Neural progenitor cell (in vitro differentiated cells): ENCODE data around the gene FOSB. TPM values are rescaled to one million over a fixed set of nuclear protein-coding genes. Genes with fewer than 3 reads are reported as not detected.

ENCODE experiments used
- DNase-seq: peaks from one replicate; pipeline ENCODE4 v3.0.0-alpha.2; 2016; ENCODE audit warnings: low spot score
- H2AFZ ChIP-seq: fragments of 200-600 bp; sonication (generic); replicated peaks from 2 replicates; pipeline ENCODE4 v1.6.1; 2016; ENCODE audit warnings: antibody characterized with exemption
- H3F3A ChIP-seq: fragments of 200-600 bp; sonication (generic); 2 replicates; pipeline ENCODE4 v1.6.1; 2016; ENCODE audit warnings: antibody characterized with exemption, low read depth
- H3K27ac ChIP-seq: fragments of 200-600 bp; sonication (generic); 2 replicates; pipeline ENCODE4 v1.5.1; 2016; ENCODE audit warnings: mild to moderate bottlenecking
- H3K27me3 ChIP-seq: fragments of 200-600 bp; sonication (generic); 2 replicates; pipeline ENCODE4 v1.6.1; 2016; ENCODE audit warnings: mild to moderate bottlenecking, moderate library complexity
- H3K36me3 ChIP-seq: fragments of 200-600 bp; sonication (generic); 2 replicates; pipeline ENCODE4 v1.5.1; 2016
- H3K4me1 ChIP-seq: fragments of 200-600 bp; sonication (generic); 2 replicates; pipeline ENCODE4 v1.6.1; 2016; ENCODE audit warnings: mixed run types
- H3K4me2 ChIP-seq: fragments of 200-600 bp; sonication (generic); 2 replicates; pipeline ENCODE4 v1.6.1; 2016
- H3K4me3 ChIP-seq: fragments of 200-600 bp; sonication (generic); 2 replicates; pipeline ENCODE4 v1.5.1; 2016
- H3K79me2 ChIP-seq: fragments of 200-600 bp; sonication (generic); 2 replicates; pipeline ENCODE4 v1.6.1; 2016; ENCODE audit warnings: low read depth
- H3K9ac ChIP-seq: fragments of 200-600 bp; sonication (generic); 2 replicates; pipeline ENCODE4 v1.6.1; 2016
- H3K9me3 ChIP-seq: fragments of 200-600 bp; sonication (generic); 2 replicates; pipeline ENCODE4 v1.5.1; 2016; ENCODE audit warnings: low read depth
- H4K20me1 ChIP-seq: fragments of 200-600 bp; sonication (generic); 2 replicates; pipeline ENCODE4 v1.6.1; 2016; ENCODE audit warnings: low read depth
- H3K27ac Mint-ChIP-seq: 3 replicates; pipeline ENCODE4 v1.8.0; 2021; ENCODE audit warnings: mixed read lengths
- H3K27me3 Mint-ChIP-seq: 2 replicates; pipeline ENCODE4 v1.8.0; 2022; ENCODE audit warnings: low read depth, mild to moderate bottlenecking, inconsistent platforms, moderate library complexity, mixed read lengths; ENCODE audit not compliant: insufficient read depth
- H3K36me3 Mint-ChIP-seq: 3 replicates; pipeline ENCODE4 v1.8.0; 2021; ENCODE audit warnings: mixed read lengths
- H3K4me1 Mint-ChIP-seq: 3 replicates; pipeline ENCODE4 v1.8.0; 2021; ENCODE audit warnings: mixed read lengths
- H3K4me3 Mint-ChIP-seq: 3 replicates; pipeline ENCODE4 v1.8.0; 2021; ENCODE audit warnings: mild to moderate bottlenecking, moderate library complexity, mixed read lengths
- H3K9me3 Mint-ChIP-seq: 3 replicates; pipeline ENCODE4 v1.8.0; 2020; ENCODE audit warnings: mixed read lengths
- EZH2 ChIP-seq: fragments of 200-600 bp; sonication (generic); IDR thresholded peaks from 2 replicates; pipeline ENCODE4 v1.6.1; 2017; ENCODE audit warnings: antibody characterized with exemption, mild to moderate bottlenecking, moderate library complexity
- EZH2phosphoT487 ChIP-seq: fragments of 200-600 bp; sonication (generic); IDR thresholded peaks from 2 replicates; pipeline ENCODE4 v1.6.1; 2017; ENCODE audit warnings: antibody characterized with exemption
- total RNA-seq: library from RNA; depleted of rRNA; stranded (reverse); fragments of >200 nt; gene quantifications from 2 replicates; pipeline ENCODE4 v1.2.3, GENCODE V29; 2015; ENCODE audit warnings: low replicate concordance
- TF ChIP-seq, protein P1 (sequence below): fragments of 200-600 bp; sonication (generic); IDR thresholded peaks from 2 replicates; pipeline ENCODE4 v1.5.1; 2017; ENCODE audit warnings: antibody characterized with exemption, mild to moderate bottlenecking

Gene FOSB
- total RNA-seq, 1 donor from 2014 or later = 2.3 TPM

DNA sequence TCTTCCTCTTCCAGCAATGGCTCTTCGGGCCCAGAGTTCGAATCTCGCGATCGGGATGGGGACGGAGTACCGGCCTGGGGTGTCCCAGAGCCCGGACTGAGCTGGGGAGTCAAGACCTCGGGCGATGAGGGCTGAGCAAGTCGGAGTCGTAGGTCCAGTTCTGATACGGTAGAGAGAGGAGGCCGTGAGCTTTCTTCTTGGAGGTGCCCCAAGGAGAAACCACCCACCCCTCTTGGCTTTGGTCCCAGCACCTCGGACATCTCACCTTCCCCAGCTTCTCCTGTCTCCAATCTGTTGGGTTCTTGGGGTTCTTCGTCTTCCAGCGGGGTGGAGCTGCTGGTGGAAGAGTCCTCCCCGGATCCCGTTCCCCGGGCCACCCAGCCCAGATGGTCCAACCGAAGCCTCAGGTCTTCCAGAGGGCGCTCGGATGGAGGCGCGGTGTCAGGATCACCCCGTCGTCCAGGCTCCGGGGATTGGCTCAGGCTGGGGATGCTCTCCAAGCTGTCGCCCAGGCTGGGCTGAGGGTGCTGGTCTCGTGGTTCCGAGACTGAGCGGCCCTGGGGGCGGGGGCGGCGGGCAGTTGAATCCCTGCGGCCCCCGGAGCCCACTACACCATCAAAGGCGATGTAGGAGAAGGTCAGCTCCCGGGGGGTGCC is 26.6 kb downstream of the FOSB start:
- peak overlapping the region; percentile 75 for H3K4me3 Mint-ChIP-seq
- TF ChIP-seq EZH2phosphoT487 (no peak), EZH2 (no peak)
- TF ChIP-seq, protein P1, sequence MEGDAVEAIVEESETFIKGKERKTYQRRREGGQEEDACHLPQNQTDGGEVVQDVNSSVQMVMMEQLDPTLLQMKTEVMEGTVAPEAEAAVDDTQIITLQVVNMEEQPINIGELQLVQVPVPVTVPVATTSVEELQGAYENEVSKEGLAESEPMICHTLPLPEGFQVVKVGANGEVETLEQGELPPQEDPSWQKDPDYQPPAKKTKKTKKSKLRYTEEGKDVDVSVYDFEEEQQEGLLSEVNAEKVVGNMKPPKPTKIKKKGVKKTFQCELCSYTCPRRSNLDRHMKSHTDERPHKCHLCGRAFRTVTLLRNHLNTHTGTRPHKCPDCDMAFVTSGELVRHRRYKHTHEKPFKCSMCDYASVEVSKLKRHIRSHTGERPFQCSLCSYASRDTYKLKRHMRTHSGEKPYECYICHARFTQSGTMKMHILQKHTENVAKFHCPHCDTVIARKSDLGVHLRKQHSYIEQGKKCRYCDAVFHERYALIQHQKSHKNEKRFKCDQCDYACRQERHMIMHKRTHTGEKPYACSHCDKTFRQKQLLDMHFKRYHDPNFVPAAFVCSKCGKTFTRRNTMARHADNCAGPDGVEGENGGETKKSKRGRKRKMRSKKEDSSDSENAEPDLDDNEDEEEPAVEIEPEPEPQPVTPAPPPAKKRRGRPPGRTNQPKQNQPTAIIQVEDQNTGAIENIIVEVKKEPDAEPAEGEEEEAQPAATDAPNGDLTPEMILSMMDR = no peak
- no peak overlapping the region for H3K4me3 ChIP-seq

DNA sequence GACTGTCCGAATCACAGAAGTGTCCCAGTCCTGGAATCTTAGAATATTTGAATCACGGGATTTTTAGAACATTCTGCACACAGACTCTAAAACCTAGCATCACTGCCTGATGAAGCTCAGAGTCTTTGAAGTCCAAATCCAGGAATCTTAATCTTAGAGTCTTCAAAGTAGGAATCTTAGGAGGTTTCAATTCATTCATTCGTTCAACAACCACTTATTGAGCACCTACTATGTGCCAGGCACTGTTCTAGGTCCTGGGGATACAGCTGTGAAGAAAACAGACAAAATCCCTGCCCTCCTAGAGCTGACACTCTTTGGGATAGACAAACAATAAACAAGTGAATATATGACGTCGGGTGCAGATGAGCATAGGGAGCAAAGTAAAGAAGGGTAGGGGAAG is 27.4 kb downstream of the FOSB start:
- H3K79me2 ChIP-seq = no peaks in the 10 kb centered on the region

More for the DNA sequence above, 26.6 kb downstream of the FOSB start:
- no peaks in the 10 kb centered on the region for H3K36me3 Mint-ChIP-seq
- H3K79me2 ChIP-seq = no peaks in the 10 kb centered on the region
- H3F3A ChIP-seq = peaks cover 51% of the 10 kb centered on the region
- peaks cover 37% of the 10 kb centered on the region for H3K4me1 Mint-ChIP-seq
- H3K27me3 Mint-ChIP-seq = peaks cover 29% of the 10 kb centered on the region
- no peaks in the 10 kb centered on the region for H3K9me3 ChIP-seq
- H4K20me1 ChIP-seq = peaks cover 26% of the 10 kb centered on the region
- no peaks in the 10 kb centered on the region for H3K36me3 ChIP-seq
- no peak overlapping the region for H3K27ac ChIP-seq
- no peak overlapping the region for H3K9ac ChIP-seq
- no peaks in the 10 kb centered on the region for H3K9me3 Mint-ChIP-seq
- H2AFZ ChIP-seq = no peak overlapping the region
- peak overlapping the region; percentile 66 for H3K27ac Mint-ChIP-seq
- H3K4me1 ChIP-seq = peaks cover 13% of the 10 kb centered on the region
- peaks cover 37% of the 10 kb centered on the region for H3K27me3 ChIP-seq
- H3K4me2 ChIP-seq = no peak overlapping the region
- no peak for DNase-seq

DNA sequence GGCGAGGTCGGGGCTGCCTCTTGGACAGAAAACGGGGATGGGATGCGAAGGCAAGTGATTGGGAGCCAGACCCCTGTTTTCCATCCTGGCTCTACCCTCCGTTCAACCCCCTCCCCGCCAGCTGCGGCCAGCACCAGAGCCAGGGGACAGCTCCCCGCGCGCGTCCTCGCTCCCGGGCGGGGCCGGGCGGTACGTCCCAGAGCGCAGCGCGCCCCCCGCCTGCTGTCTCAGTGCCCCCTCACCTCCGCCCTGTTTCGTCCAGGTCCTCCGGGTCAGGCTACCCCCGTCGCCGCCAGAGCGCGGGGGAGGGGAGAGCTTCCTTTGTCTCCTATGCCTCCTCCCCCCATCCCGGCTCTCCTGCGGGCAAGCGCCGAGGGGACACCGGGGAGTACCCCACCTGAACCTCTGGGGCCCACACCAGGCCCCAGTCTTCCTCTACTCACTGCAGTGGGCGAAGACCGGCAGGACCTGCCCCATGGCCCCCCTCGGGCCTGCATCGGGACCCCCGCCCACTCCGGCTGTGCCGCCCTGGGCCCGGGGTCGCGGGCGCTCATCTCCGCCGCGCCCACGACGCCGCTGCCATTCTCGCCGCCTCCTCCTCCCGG is 28.7 kb downstream of the FOSB start:
- H3K27me3 Mint-ChIP-seq = peaks cover 38% of the 10 kb centered on the region
- DNase-seq = peak; percentile 90
- H4K20me1 ChIP-seq = peaks cover 26% of the 10 kb centered on the region
- no peak overlapping the region for H3K9ac ChIP-seq
- no peaks in the 10 kb centered on the region for H3K9me3 Mint-ChIP-seq
- H3K79me2 ChIP-seq = no peaks in the 10 kb centered on the region
- H3F3A ChIP-seq = peaks cover 64% of the 10 kb centered on the region
- peak overlapping the region; percentile 96 for H3K4me2 ChIP-seq
- peak overlapping the region; percentile 80 for H3K4me3 Mint-ChIP-seq
- no peak overlapping the region for H3K27ac Mint-ChIP-seq
- H3K4me1 Mint-ChIP-seq = peaks cover 43% of the 10 kb centered on the region
- peaks cover 53% of the 10 kb centered on the region for H3K27me3 ChIP-seq
- H3K4me3 ChIP-seq = peak overlapping the region; percentile 89
- no peaks in the 10 kb centered on the region for H3K9me3 ChIP-seq
- H3K4me1 ChIP-seq = peaks cover 13% of the 10 kb centered on the region
- TF ChIP-seq EZH2 (no peak), EZH2phosphoT487 (no peak)
- TF ChIP-seq, protein P1 = no peak
- H2AFZ ChIP-seq = peak overlapping the region; percentile 56
- no peaks in the 10 kb centered on the region for H3K36me3 ChIP-seq
- H3K36me3 Mint-ChIP-seq = no peaks in the 10 kb centered on the region
- H3K27ac ChIP-seq = no peak overlapping the region

More for the DNA sequence above, 27.4 kb downstream of the FOSB start:
- H3K36me3 Mint-ChIP-seq = no peaks in the 10 kb centered on the region
- Histone ChIP-seq H2AFZ (no peak overlapping the region), H3K9me3 (no peaks in the 10 kb centered on the region), H3F3A (peaks cover 57% of the 10 kb centered on the region), H3K36me3 (no peaks in the 10 kb centered on the region), H4K20me1 (peaks cover 26% of the 10 kb centered on the region), H3K27me3 (peaks cover 45% of the 10 kb centered on the region), H3K4me1 (peaks cover 13% of the 10 kb centered on the region), H3K9ac (no peak overlapping the region), H3K4me2 (no peak overlapping the region), H3K27ac (no peak overlapping the region), H3K4me3 (no peak overlapping the region)
- H3K27ac Mint-ChIP-seq = no peak overlapping the region
- peaks cover 39% of the 10 kb centered on the region for H3K4me1 Mint-ChIP-seq
- no peaks in the 10 kb centered on the region for H3K9me3 Mint-ChIP-seq
- no peak for DNase-seq
- H3K27me3 Mint-ChIP-seq = peaks cover 34% of the 10 kb centered on the region
- H3K4me3 Mint-ChIP-seq = peak overlapping the region; percentile 80
- TF ChIP-seq, protein P1 = no peak
- TF ChIP-seq EZH2 = no peak
- TF ChIP-seq EZH2phosphoT487 = no peak
